Fibroblast of pulmonary artery (primary cell): ENCODE measurements around the gene DDX50.
"Not testable (repeated sequence)": the region's sequence is repeated elsewhere in the genome, so short reads cannot be mapped to it uniquely, and the experiment has no call there.

Experiments used
- DNase-seq: peaks from one replicate; pipeline ENCODE4 v3.0.0-alpha.2; 2010; ENCODE audit warnings: low read depth
- H3K4me3 ChIP-seq: replicated peaks from 2 replicates; pipeline ENCODE4 v1.5.1; 2011; ENCODE audit warnings: low read depth, mild to moderate bottlenecking, control low read depth, low read length, moderate library complexity
- CTCF ChIP-seq: IDR thresholded peaks from 2 replicates; pipeline ENCODE4 v1.5.1; 2011; ENCODE audit warnings: mild to moderate bottlenecking, control low read depth, low read length, inconsistent platforms; ENCODE audit errors: missing control alignments

Gene DDX50

GRCh38 chr10:68902382-68902781, 1.3 kb downstream of the DDX50 start:
- no peak for DNase-seq
- peak overlapping the region; percentile 69 for H3K4me3 ChIP-seq
- TF ChIP-seq CTCF, result no peak

GRCh38 chr10:68924593-68924992, 23.5 kb downstream of the DDX50 start:
- H3K4me3 ChIP-seq, result no peak overlapping the region
- peak; percentile 10 for DNase-seq
- no peak for TF ChIP-seq CTCF

GRCh38 chr10:68925489-68925888, 24.4 kb downstream of the DDX50 start:
- no peak for TF ChIP-seq CTCF
- no peak overlapping the region for H3K4me3 ChIP-seq
- DNase-seq, result no peak

DNA sequence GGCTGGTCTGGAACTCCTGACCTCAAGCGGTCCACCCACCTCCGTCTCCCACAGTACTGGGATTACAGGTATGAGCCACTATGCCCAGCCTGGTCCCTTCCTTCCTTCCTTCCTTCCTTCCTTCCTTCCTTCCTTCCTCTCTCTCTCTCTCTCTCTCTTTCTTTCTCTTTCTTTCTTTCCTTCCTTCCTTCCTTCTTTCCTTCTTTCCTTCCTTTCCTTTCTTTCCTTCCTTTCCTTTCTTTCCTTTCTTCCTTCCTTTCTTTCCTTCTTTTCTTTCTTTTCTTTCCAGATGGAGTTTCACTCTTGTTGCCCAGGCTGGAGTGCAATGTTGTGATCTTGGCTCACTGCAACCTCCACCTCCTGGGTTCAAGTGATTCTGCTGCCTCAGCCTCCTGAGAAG, 28.0 kb downstream of the DDX50 start:
- H3K4me3 ChIP-seq, DNase-seq: not testable (repeated sequence)

DNA sequence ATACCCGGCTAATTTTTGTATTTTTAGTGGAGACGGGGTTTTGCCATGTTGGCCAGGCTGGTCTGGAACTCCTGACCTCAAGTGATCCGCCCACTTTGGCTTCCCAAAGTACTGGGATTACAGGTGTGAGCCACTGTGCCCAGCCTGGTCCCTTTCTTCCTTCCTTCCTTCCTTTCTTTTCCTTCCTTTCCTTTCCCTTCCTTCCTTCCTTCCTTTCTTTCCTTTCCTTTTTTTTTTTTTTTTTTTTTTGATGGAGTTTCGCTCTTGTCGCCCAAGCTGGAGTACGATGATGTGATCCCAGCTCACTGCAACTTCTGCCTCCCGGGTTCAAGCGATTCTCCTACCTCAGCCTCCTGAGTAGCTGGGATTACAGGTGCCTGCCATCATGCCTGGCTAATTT, 28.8 kb downstream of the DDX50 start:
- DNase-seq, H3K4me3 ChIP-seq: not testable (repeated sequence)

DNA sequence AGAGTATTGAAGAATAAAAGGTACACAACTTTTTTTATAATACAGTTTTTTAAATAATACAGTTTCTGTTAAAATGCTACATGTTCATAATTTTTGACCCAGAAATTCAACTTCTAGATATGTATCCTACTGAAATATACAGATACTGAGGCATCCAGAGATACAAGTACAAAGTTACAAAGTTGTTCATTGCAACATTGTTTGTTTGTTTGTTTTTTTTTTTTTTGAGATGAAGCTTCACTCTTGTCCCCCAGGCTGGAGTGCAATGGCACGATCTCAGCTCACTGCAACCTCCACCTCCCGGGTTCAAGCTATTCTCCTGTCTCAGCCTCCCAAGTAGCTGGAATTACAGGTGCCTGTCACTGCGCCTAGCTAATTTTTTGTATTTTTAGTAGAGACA, 31.7 kb downstream of the DDX50 start:
- H3K4me3 ChIP-seq, DNase-seq: not testable (repeated sequence)

DNA sequence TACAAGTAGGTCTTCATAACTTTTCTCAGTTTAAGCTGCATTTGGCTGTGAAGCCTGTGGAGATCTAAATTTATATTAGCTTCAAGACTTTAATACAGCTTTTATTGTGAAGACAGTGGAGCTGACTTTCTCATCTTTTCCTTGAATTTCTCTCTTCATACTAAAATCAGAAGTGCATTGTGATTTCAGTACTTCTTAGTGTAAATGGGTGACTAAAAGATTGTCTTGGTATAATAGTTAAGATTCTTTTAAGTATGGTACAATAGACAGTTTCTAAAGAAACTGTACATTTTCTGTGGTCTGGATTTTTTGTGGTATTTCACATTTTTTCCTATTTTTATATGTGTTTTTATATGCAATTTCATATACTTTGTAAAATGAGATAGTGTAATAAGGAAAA, 33.9 kb downstream of the DDX50 start:
- DNase-seq, result no peak
- no peak for TF ChIP-seq CTCF
- H3K4me3 ChIP-seq, result no peak overlapping the region

- no peak for TF ChIP-seq CTCF
- DNase-seq, result peak; percentile 39
- no peak overlapping the region for H3K4me3 ChIP-seq
These were observed 37.0 kb downstream of the DDX50 start for GRCh38 chr10:68938117-68938516.

- DNase-seq, result no peak
- no peak overlapping the region for H3K4me3 ChIP-seq
- no peak for TF ChIP-seq CTCF
These were observed 37.8 kb downstream of the DDX50 start for GRCh38 chr10:68938884-68939283.

DNA sequence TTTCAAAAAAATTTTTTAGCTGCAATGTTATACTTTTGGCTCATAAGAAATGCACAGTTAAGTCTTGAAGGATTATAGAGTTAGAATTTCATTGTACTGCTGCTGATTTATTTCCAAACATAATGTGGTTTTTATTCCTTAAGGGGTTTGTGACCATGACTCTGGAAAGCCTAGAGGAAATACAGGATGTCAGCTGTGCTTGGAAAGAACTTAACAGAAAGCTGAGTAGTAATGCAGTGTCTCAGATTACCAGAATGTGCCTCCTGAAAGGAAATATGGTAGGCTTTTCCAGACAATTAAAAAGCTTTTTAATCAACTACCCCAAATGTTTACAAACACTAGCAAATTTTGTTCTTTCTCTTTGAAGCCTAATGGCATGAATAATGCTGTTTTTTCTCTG, 39.8 kb downstream of the DDX50 start:
- not testable (repeated sequence) for H3K4me3 ChIP-seq, DNase-seq
